Smooth muscle cell (in vitro differentiated cells): ENCODE measurements around the gene FAM200B. TPM values are rescaled to one million over a fixed set of nuclear protein-coding genes. Genes with fewer than 3 reads are reported as not detected.

ENCODE experiments used
- DNase-seq: peaks from one replicate; lab custom pipeline; 2025; ENCODE audit not compliant: unreplicated experiment; lab: John Stamatoyannopoulos, UW
- H2AFZ ChIP-seq: fragments of 200-600 bp; sonication (generic); 2 replicates; pipeline ENCODE4 v1.6.0; 2016; ENCODE audit warnings: antibody characterized with exemption, low read depth, mild to moderate bottlenecking
- H3F3A ChIP-seq: fragments of 200-600 bp; sonication (generic); 2 replicates; pipeline ENCODE4 v1.6.0; 2017; ENCODE audit warnings: antibody characterized with exemption, low read depth
- H3K27ac ChIP-seq: fragments of 200-600 bp; sonication (generic); 2 replicates; pipeline ENCODE4 v1.5.1; 2016; ENCODE audit warnings: low read depth, mild to moderate bottlenecking
- H3K27me3 ChIP-seq: fragments of 200-600 bp; sonication (generic); 2 replicates; pipeline ENCODE4 v1.6.1; 2016; ENCODE audit warnings: low read depth, mild to moderate bottlenecking
- H3K36me3 ChIP-seq: fragments of 200-600 bp; sonication (generic); 2 replicates; pipeline ENCODE4 v1.5.1; 2016; ENCODE audit warnings: low read depth
- H3K4me1 ChIP-seq: fragments of 200-600 bp; sonication (generic); 2 replicates; pipeline ENCODE4 v1.5.1; 2016; ENCODE audit warnings: low read depth
- H3K4me2 ChIP-seq: fragments of 200-600 bp; sonication (generic); 2 replicates; pipeline ENCODE4 v1.6.0; 2016; ENCODE audit warnings: mild to moderate bottlenecking
- H3K4me3 ChIP-seq: fragments of 200-600 bp; sonication (generic); 2 replicates; pipeline ENCODE4 v1.5.1; 2016; ENCODE audit warnings: mild to moderate bottlenecking
- H3K79me2 ChIP-seq: fragments of 200-600 bp; sonication (generic); 2 replicates; pipeline ENCODE4 v1.6.0; 2016; ENCODE audit warnings: low read depth, mild to moderate bottlenecking
- H3K9ac ChIP-seq: fragments of 200-600 bp; sonication (generic); 2 replicates; pipeline ENCODE4 v1.6.0; 2016; ENCODE audit warnings: low read depth
- H3K9me3 ChIP-seq: fragments of 200-600 bp; sonication (generic); replicated peaks from 2 replicates; pipeline ENCODE4 v1.5.1; 2016; ENCODE audit warnings: low read depth
- H4K20me1 ChIP-seq: fragments of 200-600 bp; sonication (generic); 2 replicates; pipeline ENCODE4 v1.6.0; 2016; ENCODE audit warnings: low read depth
- WGBS: methylation state at CpG from one replicate; pipeline ENCODE4 v1.1.7; 2016; ENCODE audit warnings: low lambda C conversion rate; 5-methylcytosine and 5-hydroxymethylcytosine counted together
- polyA plus RNA-seq: library from polyadenylated mRNA; unstranded; fragments of >200 nt; fragmentation: Nextera tagmentation; extraction: Ambion mirVana; gene quantifications from 2 replicates; pipeline ENCODE4 v1.2.1, GENCODE V29; 2016
- total RNA-seq: library from RNA; depleted of rRNA; stranded (reverse); fragments of >200 nt; gene quantifications from 2 replicates; pipeline ENCODE4 v1.2.3, GENCODE V29; 2014
- TF ChIP-seq, protein P1 (sequence below): fragments of 200-600 bp; sonication (generic); IDR thresholded peaks from 2 replicates; pipeline ENCODE4 v1.5.1; 2017; ENCODE audit warnings: borderline replicate concordance, mild to moderate bottlenecking, antibody characterized with exemption; ENCODE audit not compliant: insufficient read depth, poor library complexity, severe bottlenecking

Gene FAM200B
- total and polyA plus RNA-seq, 2 experiments from 2014 or later = 24.1 to 49.8 TPM

DNA sequence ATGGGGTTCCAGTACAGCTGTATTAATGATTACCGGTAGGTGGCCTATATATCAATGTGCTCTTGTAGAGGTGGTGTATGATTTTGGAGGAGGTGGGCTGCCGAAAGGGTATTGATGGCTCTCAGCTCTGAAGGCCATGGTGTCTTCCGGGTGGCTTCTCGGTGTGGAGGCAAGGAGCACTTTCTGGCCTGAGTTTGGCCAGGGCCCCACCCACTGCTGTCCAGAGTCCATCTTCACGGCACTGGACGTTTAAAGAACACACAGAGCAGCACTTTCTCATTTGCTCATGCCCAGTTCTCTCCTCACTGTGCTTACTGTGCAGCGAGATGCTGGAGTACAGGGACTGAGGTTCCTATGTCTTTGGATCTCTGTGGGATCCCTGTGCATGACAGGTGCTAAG lies 37.3 kb downstream of the FAM200B start:
- Histone ChIP-seq H3K4me2 (no peak overlapping the region), H4K20me1 (no peaks in the 10 kb centered on the region), H3K9ac (no peak overlapping the region), H3K9me3 (no peaks in the 10 kb centered on the region), H3K27me3 (no peaks in the 10 kb centered on the region), H3K4me3 (no peak overlapping the region), H3K36me3 (no peaks in the 10 kb centered on the region), H2AFZ (no peak overlapping the region), H3K4me1 (no peaks in the 10 kb centered on the region), H3F3A (no peaks in the 10 kb centered on the region), H3K79me2 (no peaks in the 10 kb centered on the region), H3K27ac (no peak overlapping the region)
- DNase-seq = no peak
- TF ChIP-seq, protein P1, sequence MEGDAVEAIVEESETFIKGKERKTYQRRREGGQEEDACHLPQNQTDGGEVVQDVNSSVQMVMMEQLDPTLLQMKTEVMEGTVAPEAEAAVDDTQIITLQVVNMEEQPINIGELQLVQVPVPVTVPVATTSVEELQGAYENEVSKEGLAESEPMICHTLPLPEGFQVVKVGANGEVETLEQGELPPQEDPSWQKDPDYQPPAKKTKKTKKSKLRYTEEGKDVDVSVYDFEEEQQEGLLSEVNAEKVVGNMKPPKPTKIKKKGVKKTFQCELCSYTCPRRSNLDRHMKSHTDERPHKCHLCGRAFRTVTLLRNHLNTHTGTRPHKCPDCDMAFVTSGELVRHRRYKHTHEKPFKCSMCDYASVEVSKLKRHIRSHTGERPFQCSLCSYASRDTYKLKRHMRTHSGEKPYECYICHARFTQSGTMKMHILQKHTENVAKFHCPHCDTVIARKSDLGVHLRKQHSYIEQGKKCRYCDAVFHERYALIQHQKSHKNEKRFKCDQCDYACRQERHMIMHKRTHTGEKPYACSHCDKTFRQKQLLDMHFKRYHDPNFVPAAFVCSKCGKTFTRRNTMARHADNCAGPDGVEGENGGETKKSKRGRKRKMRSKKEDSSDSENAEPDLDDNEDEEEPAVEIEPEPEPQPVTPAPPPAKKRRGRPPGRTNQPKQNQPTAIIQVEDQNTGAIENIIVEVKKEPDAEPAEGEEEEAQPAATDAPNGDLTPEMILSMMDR = no peak
- WGBS = 94% methylated on average over 7 of the region's 7 CpGs

DNA sequence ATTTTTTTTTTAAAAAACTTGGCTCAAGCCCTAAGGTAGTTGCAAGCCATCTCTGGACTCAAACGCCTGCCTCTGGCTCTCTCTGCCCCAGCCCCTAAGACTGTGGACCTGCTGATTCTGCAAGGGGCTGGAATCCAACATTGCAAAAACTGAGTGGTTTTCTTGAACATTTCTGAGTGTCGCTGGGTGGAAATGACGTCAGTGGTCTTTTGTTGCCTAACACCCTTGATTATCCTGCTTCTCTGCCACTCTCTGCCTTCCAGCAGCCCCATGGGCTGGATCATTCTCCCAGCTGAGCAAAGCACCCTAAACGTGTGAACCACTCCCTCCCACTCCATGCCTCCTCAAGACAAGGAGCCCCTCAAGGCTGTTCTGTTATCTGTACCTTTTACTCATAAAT lies 37.9 kb downstream of the FAM200B start:
- Histone ChIP-seq H3K9me3 (no peaks in the 10 kb centered on the region), H3K36me3 (no peaks in the 10 kb centered on the region), H3K27me3 (no peaks in the 10 kb centered on the region), H3K4me2 (no peak overlapping the region), H3K9ac (no peak overlapping the region), H4K20me1 (no peaks in the 10 kb centered on the region), H2AFZ (no peak overlapping the region), H3K79me2 (no peaks in the 10 kb centered on the region), H3F3A (no peaks in the 10 kb centered on the region), H3K27ac (no peak overlapping the region), H3K4me3 (no peak overlapping the region), H3K4me1 (no peaks in the 10 kb centered on the region)
- WGBS = 42% methylated on average over 4 of the region's 4 CpGs
- TF ChIP-seq, protein P1 = no peak
- no peak for DNase-seq

DNA sequence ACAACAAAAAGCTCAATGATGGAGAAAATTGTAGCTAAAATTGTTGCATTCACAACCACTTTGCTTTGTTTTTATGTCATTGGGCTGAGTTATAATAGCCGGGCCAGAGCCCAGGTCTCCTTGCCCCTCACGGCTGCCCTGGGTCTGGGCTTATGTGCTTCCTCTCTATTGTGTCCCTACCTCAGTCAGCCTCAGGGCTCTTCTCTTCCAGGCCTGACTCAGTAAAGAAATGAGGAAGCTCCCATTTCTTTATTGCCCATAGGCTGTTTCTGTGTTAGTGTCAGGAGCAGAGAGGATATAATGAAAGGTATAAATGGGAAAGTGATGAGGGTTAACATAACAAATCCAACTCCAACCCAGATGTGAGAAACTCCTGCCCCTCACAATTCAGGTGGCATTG lies 39.2 kb downstream of the FAM200B start:
- TF ChIP-seq, protein P1 = no peak
- Histone ChIP-seq H3K9me3 (no peaks in the 10 kb centered on the region), H3K4me2 (no peak overlapping the region), H4K20me1 (no peaks in the 10 kb centered on the region), H2AFZ (no peak overlapping the region), H3K36me3 (no peaks in the 10 kb centered on the region), H3F3A (no peaks in the 10 kb centered on the region), H3K27me3 (no peaks in the 10 kb centered on the region), H3K4me1 (no peaks in the 10 kb centered on the region), H3K4me3 (no peak overlapping the region), H3K27ac (no peak overlapping the region), H3K9ac (no peak overlapping the region), H3K79me2 (no peaks in the 10 kb centered on the region)
- WGBS = 72% methylated on average over 2 of the region's 2 CpGs
- DNase-seq = no peak

DNA sequence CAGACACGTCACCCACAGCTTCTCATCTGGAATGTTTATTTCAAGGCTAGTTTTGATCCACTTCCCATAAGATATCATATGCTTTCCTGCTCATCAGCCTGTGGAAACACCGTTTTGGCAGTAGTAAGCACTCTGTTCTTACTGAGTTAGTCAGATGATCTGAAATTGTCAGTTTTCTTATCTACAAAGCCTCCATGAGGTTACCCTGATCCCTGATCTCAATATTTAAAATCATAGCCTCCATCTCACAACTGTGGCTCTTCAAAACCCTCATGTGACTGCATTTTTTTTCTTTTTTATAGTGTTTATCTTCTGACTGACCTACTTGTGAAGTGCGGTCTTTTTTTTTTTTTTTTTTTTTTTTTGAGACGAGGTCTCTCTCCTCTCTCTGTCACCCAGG lies 44.0 kb downstream of the FAM200B start:
- Histone ChIP-seq H3K9me3 (no peaks in the 10 kb centered on the region), H3K79me2 (no peaks in the 10 kb centered on the region), H3K36me3 (no peaks in the 10 kb centered on the region), H4K20me1 (no peaks in the 10 kb centered on the region), H3K27ac (no peak overlapping the region), H3K4me3 (no peak overlapping the region), H3K9ac (no peak overlapping the region), H3F3A (no peaks in the 10 kb centered on the region), H3K4me2 (no peak overlapping the region), H2AFZ (no peak overlapping the region), H3K27me3 (no peaks in the 10 kb centered on the region), H3K4me1 (no peaks in the 10 kb centered on the region)
- 54% methylated on average over 4 of the region's 4 CpGs for WGBS
- TF ChIP-seq, protein P1 = no peak
- DNase-seq = no peak
